A673 (cell line): Measurements from ENCODE around the gene CEMIP. TPM values are rescaled to one million over a fixed set of nuclear protein-coding genes. Genes with fewer than 3 reads are reported as not detected.

ENCODE experiments used
- BruUV-seq: library from RNA; stranded (reverse); fragments of 400-500 nt; replicated peaks from 2 replicates; lab custom pipeline; 2021; lab: Mats Ljungman, UMichigan
- CTCF ChIA-PET: fragments of 300-600 bp; sonication (Branson Sonifier 250); formaldehyde crosslinking; loops from one replicate; lab custom pipeline; 2022; ENCODE audit warnings: antibody characterized with exemption; lab: Charles Lee
- POLR2A ChIA-PET: fragments of 300-600 bp; sonication (Branson Sonifier 250); formaldehyde crosslinking; loops from one replicate; lab custom pipeline; 2022; ENCODE audit warnings: antibody characterized with exemption; ENCODE audit not compliant: low non-redundant PET; lab: Charles Lee
- DNase-seq: peaks from one replicate; pipeline ENCODE4 v3.0.0-alpha.2; 2015; ENCODE audit warnings: low spot score
- H3K27ac ChIP-seq: fragments of 200-600 bp; sonication (generic); 2 replicates; pipeline ENCODE4 v1.5.1; 2016; ENCODE audit warnings: mixed run types, low read depth, mild to moderate bottlenecking, mixed read lengths, antibody characterized with exemption, low read length; ENCODE audit not compliant: poor library complexity, severe bottlenecking
- H3K27me3 ChIP-seq: fragments of 200-600 bp; sonication (generic); replicated peaks from 2 replicates; pipeline ENCODE4 v1.6.1; 2017; ENCODE audit warnings: mixed run types, low read depth, mild to moderate bottlenecking, mixed read lengths, antibody characterized with exemption, low read length; ENCODE audit not compliant: insufficient read depth, poor library complexity
- H3K36me3 ChIP-seq: fragments of 200-600 bp; sonication (generic); 2 replicates; pipeline ENCODE4 v1.6.1; 2016; ENCODE audit warnings: mixed run types, mild to moderate bottlenecking, mixed read lengths, antibody characterized with exemption, low read length; ENCODE audit not compliant: insufficient read depth, poor library complexity, severe bottlenecking
- H3K4me1 ChIP-seq: fragments of 200-600 bp; sonication (generic); 2 replicates; pipeline ENCODE4 v1.6.1; 2017; ENCODE audit warnings: mixed run types, mild to moderate bottlenecking, mixed read lengths, antibody characterized with exemption, low read length; ENCODE audit not compliant: insufficient read depth, poor library complexity, severe bottlenecking
- H3K4me3 ChIP-seq: fragments of 200-600 bp; sonication (generic); 2 replicates; pipeline ENCODE4 v1.5.1; 2016; ENCODE audit warnings: low read depth, mixed run types, mild to moderate bottlenecking, mixed read lengths, low read length; ENCODE audit not compliant: poor library complexity, severe bottlenecking
- H3K9me3 ChIP-seq: fragments of 200-600 bp; sonication (generic); 2 replicates; pipeline ENCODE4 v1.6.1; 2016; ENCODE audit warnings: mixed run types, low read depth, mild to moderate bottlenecking, mixed read lengths, antibody characterized with exemption, low read length; ENCODE audit not compliant: poor library complexity, severe bottlenecking
- EZH2 ChIP-seq: fragments of 200-600 bp; sonication (generic); IDR thresholded peaks from 2 replicates; pipeline ENCODE4 v1.6.1; 2017; ENCODE audit warnings: borderline replicate concordance, low read depth, mild to moderate bottlenecking, mixed read lengths, antibody characterized with exemption, low read length; ENCODE audit not compliant: poor library complexity, severe bottlenecking
- intact Hi-C: fragments of 100-400 bp; cut with micrococcal nuclease; formaldehyde crosslinking; loops from one replicate; pipeline ENCODE4 v1.10.0; 2022; ENCODE audit not compliant: unreplicated experiment
- total RNA-seq: library from RNA; stranded (reverse); gene quantifications from 2 replicates; pipeline ENCODE4 v1.2.3, GENCODE V29; 2021
- TF ChIP-seq, protein P1 (sequence below): fragments of 300-800, 200-600 bp; sonication (generic); conservative IDR thresholded peaks from 2 replicates; pipeline ENCODE4 v1.5.1; 2017; ENCODE audit warnings: low read depth, mild to moderate bottlenecking, antibody characterized with exemption, low read length, moderate library complexity, mixed read lengths

Gene CEMIP
- total RNA-seq, 1 experiment from 2014 or later, result not detected

DNA sequence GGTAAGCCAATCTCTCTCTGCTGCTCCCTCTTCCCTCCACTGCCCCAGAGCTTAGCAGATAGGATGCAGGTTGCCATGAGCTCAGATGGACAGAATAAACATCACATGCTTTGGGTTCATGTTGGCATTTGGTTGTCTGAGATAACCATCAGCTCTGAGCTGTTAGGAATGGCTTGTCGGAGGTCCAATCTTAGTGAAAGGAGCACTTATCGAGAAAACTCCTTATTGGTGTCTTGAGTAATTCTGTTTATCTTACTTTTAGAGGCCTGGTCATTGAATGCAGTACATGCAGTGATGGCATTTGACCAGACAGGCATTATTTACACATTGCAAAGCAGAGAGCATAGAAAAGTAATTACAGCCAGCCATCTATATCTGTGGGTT is 99.7 kb downstream of the CEMIP start:
- Histone ChIP-seq H3K27me3 (peaks cover 4% of the 10 kb centered on the region), H3K36me3 (no peaks in the 10 kb centered on the region), H3K4me3 (no peak overlapping the region), H3K4me1 (no peaks in the 10 kb centered on the region), H3K9me3 (no peaks in the 10 kb centered on the region), H3K27ac (no peak overlapping the region)
- TF ChIP-seq, protein P1, sequence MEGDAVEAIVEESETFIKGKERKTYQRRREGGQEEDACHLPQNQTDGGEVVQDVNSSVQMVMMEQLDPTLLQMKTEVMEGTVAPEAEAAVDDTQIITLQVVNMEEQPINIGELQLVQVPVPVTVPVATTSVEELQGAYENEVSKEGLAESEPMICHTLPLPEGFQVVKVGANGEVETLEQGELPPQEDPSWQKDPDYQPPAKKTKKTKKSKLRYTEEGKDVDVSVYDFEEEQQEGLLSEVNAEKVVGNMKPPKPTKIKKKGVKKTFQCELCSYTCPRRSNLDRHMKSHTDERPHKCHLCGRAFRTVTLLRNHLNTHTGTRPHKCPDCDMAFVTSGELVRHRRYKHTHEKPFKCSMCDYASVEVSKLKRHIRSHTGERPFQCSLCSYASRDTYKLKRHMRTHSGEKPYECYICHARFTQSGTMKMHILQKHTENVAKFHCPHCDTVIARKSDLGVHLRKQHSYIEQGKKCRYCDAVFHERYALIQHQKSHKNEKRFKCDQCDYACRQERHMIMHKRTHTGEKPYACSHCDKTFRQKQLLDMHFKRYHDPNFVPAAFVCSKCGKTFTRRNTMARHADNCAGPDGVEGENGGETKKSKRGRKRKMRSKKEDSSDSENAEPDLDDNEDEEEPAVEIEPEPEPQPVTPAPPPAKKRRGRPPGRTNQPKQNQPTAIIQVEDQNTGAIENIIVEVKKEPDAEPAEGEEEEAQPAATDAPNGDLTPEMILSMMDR, result no peak
- no peak for TF ChIP-seq EZH2
- intact Hi-C loops, result no loop called here
- DNase-seq, result no peak
- CTCF ChIA-PET, result no interaction called here
- POLR2A ChIA-PET, result no interaction called here
- no TSS peak for BruUV-seq

- intact Hi-C loops, result no loop called here
- Histone ChIP-seq H3K27ac (no peak overlapping the region), H3K9me3 (no peaks in the 10 kb centered on the region), H3K4me1 (no peaks in the 10 kb centered on the region), H3K36me3 (no peaks in the 10 kb centered on the region), H3K4me3 (no peak overlapping the region), H3K27me3 (peaks cover 4% of the 10 kb centered on the region)
- no peak for DNase-seq
- ChIA-PET POLR2A (no interaction called here), CTCF (no interaction called here)
- no TSS peak for BruUV-seq
- no peak for TF ChIP-seq EZH2
- TF ChIP-seq, protein P1, result no peak
Observed at GRCh38 chr15:80880086-80880485, 100.9 kb downstream of the CEMIP start.

- POLR2A ChIA-PET, result no interaction called here
- no TSS peak for BruUV-seq
- H3K4me3 ChIP-seq, result no peak overlapping the region
- intact Hi-C loops, result no loop called here
- TF ChIP-seq EZH2, result no peak
- peaks cover 4% of the 10 kb centered on the region for H3K27me3 ChIP-seq
- CTCF ChIA-PET, result no interaction called here
- no peak for DNase-seq
- no peaks in the 10 kb centered on the region for H3K36me3 ChIP-seq
- no peak overlapping the region for H3K27ac ChIP-seq
- H3K4me1 ChIP-seq, result no peaks in the 10 kb centered on the region
- H3K9me3 ChIP-seq, result no peaks in the 10 kb centered on the region
Observed at GRCh38 chr15:80883641-80884040, 104.5 kb downstream of the CEMIP start.

DNA sequence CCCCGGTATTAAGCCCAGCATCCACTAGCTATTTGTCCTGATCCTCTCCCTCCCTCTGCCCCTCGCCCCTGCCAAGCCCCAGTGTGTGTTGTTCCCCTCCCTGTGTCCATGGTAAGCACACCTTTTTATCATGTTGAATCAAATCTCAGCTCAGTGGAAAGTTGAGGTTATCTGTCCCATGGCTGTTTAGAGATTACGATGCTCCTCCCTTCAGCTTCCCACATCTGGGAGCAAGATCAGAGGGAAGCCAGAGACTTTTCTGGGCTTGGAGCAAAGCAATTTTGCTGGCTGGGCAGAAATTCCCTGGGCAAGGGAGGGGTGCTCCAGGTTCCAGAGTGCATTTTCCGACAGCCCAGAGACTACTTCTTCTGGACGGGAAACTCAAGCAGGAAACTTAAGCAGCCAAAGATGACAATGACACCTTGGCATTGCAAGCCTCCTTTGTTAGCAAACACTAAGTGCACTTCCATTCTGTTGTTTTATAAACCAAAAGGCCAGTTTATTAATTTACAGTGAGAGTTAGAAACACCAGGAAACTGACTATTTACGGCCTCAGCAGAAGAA is 105.9 kb downstream of the CEMIP start:
- Histone ChIP-seq H3K4me3 (no peak overlapping the region), H3K36me3 (no peaks in the 10 kb centered on the region), H3K27me3 (peaks cover 4% of the 10 kb centered on the region), H3K4me1 (no peaks in the 10 kb centered on the region), H3K9me3 (no peaks in the 10 kb centered on the region), H3K27ac (no peak overlapping the region)
- ChIA-PET POLR2A (no interaction called here), CTCF (no interaction called here)
- DNase-seq, result no peak
- no TSS peak for BruUV-seq
- TF ChIP-seq EZH2, result no peak
- TF ChIP-seq, protein P1, result no peak
- intact Hi-C loops, result no loop called here
